ENCODE results near the gene TAGLN2. TPM values are rescaled to one million over a fixed set of nuclear protein-coding genes. Genes with fewer than 3 reads are reported as not detected.
"Not testable (repeated sequence)": the region's sequence is repeated elsewhere in the genome, so short reads cannot be mapped to it uniquely, and the experiment has no call there.

Gene TAGLN2
- total and polyA plus RNA-seq, 2 experiments from 2014 or later = 122 to 292 TPM

DNA sequence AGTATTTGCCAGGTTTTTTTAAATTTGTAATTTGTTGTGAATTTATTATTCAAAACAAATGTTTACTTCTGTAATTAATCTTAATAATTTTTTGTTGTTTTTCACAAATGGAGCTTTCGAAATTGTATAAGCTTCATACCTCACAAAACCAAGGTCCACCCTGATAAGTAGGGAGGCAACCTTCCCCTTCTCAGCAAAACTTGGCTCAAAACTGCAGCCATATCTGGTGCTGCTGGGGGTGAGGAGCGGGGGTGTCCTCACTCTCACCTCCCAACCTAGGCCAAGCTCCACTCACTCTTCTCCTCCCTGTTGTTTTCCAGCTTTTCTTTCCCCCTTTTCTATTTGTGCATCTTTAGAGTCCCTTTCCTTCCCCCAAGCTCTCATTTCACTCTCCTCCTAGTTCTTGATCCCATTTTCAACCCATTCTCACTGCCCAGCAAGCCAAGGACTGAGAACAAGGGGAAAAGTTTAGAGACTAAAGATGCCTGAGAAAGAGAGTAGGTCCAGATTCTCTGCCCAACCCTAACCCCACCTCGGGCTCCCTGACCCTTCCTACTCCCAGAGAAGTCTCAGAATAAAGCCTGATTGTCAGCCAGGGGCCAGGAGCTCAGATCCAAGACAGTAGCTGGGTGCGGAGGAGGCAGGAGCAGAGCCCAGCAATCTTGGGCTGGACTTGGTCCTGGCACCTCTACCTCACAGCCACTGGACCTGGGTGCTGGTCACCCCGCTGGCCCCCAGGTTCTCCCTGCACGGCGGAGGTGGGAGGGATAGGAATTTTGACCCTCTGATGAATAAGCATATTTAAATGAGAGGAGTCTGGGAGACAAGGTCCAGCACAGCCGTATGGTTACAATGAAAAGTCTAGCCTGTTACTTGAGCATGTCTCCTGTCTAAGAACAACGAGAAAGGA, 17.0 kb downstream of the TAGLN2 start:
- TF ChIP-seq, protein P1, sequence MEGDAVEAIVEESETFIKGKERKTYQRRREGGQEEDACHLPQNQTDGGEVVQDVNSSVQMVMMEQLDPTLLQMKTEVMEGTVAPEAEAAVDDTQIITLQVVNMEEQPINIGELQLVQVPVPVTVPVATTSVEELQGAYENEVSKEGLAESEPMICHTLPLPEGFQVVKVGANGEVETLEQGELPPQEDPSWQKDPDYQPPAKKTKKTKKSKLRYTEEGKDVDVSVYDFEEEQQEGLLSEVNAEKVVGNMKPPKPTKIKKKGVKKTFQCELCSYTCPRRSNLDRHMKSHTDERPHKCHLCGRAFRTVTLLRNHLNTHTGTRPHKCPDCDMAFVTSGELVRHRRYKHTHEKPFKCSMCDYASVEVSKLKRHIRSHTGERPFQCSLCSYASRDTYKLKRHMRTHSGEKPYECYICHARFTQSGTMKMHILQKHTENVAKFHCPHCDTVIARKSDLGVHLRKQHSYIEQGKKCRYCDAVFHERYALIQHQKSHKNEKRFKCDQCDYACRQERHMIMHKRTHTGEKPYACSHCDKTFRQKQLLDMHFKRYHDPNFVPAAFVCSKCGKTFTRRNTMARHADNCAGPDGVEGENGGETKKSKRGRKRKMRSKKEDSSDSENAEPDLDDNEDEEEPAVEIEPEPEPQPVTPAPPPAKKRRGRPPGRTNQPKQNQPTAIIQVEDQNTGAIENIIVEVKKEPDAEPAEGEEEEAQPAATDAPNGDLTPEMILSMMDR (IDR thresholded peaks at IDR 0.05; ENCODE audit: poor library complexity) = no peak
- Histone ChIP-seq H3K9me3 (ENCODE audit: low read depth) (no peaks in the 10 kb centered on the region), H3K27ac (no peak overlapping the region), H2AFZ (no peak overlapping the region), H3K4me2 (no peak overlapping the region), H3K4me3 (no peak overlapping the region), H3K36me3 (replicated peaks; ENCODE audit: insufficient read depth, low read depth) (no peaks in the 10 kb centered on the region), H3K4me1 (ENCODE audit: insufficient read depth) (peaks cover 31% of the 10 kb centered on the region), H3K79me2 (no peaks in the 10 kb centered on the region), H3K9me2 (replicated peaks; ENCODE audit: insufficient read depth) (no peaks in the 10 kb centered on the region), H3K27me3 (no peaks in the 10 kb centered on the region), H4K20me1 (ENCODE audit: insufficient read depth, poor library complexity, severe bottlenecking) (no peaks in the 10 kb centered on the region)
- 71% methylated on average over 8 of the region's 9 CpGs for WGBS (ENCODE audit: low lambda C conversion rate, missing lambda C conversion rate)
- no peak for DNase-seq (ENCODE audit: low spot score)

DNA sequence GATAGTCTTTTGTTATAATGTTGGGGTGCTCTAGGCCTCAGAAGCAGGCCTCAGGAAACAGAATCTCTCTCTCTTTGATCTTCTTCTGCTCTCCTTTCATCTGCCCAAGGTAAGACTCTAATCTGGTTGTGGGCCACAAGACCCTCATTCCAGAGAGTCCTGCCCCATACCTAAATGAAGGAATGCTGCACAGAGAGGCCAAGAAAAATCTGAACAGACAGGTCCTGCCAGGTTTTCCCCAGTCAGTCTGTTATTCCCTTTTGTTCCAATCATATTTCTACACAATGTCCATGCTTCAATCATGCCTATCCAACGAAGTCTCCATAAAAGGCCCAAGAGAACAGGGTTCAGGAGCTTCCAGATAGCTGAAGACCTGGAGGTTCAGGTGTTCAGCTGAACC, 18.3 kb downstream of the TAGLN2 start:
- H2AFZ ChIP-seq = no peak overlapping the region
- H3K9me2 ChIP-seq (replicated peaks; ENCODE audit: insufficient read depth) = no peaks in the 10 kb centered on the region
- no peak overlapping the region for H3K4me2 ChIP-seq
- no peaks in the 10 kb centered on the region for H4K20me1 ChIP-seq (ENCODE audit: insufficient read depth, poor library complexity, severe bottlenecking)
- H3K79me2 ChIP-seq = no peaks in the 10 kb centered on the region
- no peaks in the 10 kb centered on the region for H3K36me3 ChIP-seq (replicated peaks; ENCODE audit: insufficient read depth, low read depth)
- no peak overlapping the region for H3K4me3 ChIP-seq
- H3K9me3 ChIP-seq (ENCODE audit: low read depth) = no peaks in the 10 kb centered on the region
- no peak for DNase-seq (ENCODE audit: low spot score)
- H3K4me1 ChIP-seq (ENCODE audit: insufficient read depth) = peaks cover 29% of the 10 kb centered on the region
- TF ChIP-seq EZH2phosphoT487 (IDR thresholded peaks at IDR 0.05; ENCODE audit: low read depth, severe bottlenecking, unreplicated experiment) (no peak), EZH2 (IDR thresholded peaks at IDR 0.05; ENCODE audit: borderline replicate concordance) (no peak)
- TF ChIP-seq, protein P1 (IDR thresholded peaks at IDR 0.05; ENCODE audit: poor library complexity) = no peak
- WGBS (ENCODE audit: low lambda C conversion rate, missing lambda C conversion rate) = 48% methylated on average over 1 of the region's 1 CpG
- no peak overlapping the region for H3K27ac ChIP-seq
- no peaks in the 10 kb centered on the region for H3K27me3 ChIP-seq

DNA sequence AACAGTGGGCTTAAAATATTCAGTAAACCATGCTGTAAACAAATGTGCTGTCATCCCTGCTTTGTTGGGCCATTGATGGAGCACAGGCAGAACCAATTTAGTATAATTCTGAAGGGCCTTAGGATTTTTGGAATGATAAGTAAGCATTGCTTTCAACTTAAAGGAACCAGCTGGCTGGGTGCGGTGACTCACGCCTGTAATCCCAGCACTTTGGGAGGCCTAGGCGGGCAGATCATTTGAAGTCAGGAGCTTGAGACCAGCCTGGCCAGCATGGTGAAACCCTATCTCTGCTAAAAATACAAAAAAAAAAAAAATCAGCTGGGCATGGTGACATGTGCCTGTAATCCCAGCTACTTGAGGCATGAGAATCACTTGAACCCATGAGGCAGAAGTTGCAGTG, 21.3 kb downstream of the TAGLN2 start:
- not testable (repeated sequence) for H3K4me2 ChIP-seq; DNase-seq (ENCODE audit: low spot score); H3K27ac ChIP-seq; H2AFZ ChIP-seq; H4K20me1 ChIP-seq (ENCODE audit: insufficient read depth, poor library complexity, severe bottlenecking); H3K9me2 ChIP-seq (replicated peaks; ENCODE audit: insufficient read depth); H3K36me3 ChIP-seq (replicated peaks; ENCODE audit: insufficient read depth, low read depth); H3K27me3 ChIP-seq; H3K9me3 ChIP-seq (ENCODE audit: low read depth); H3K4me3 ChIP-seq; H3K79me2 ChIP-seq
- WGBS (ENCODE audit: low lambda C conversion rate, missing lambda C conversion rate) = 65% methylated on average over 3 of the region's 3 CpGs
- H3K4me1 ChIP-seq (ENCODE audit: insufficient read depth) = peaks cover 18% of the 10 kb centered on the region

GRCh38 chr1:159902541-159902940, 22.8 kb downstream of the TAGLN2 start:
- Histone ChIP-seq H3K27me3 (no peaks in the 10 kb centered on the region), H3K79me2 (no peaks in the 10 kb centered on the region), H3K4me2 (no peak overlapping the region), H2AFZ (no peak overlapping the region), H3K27ac (no peak overlapping the region), H3K4me1 (ENCODE audit: insufficient read depth) (peaks cover 9% of the 10 kb centered on the region), H4K20me1 (ENCODE audit: insufficient read depth, poor library complexity, severe bottlenecking) (no peaks in the 10 kb centered on the region), H3K36me3 (replicated peaks; ENCODE audit: insufficient read depth, low read depth) (no peaks in the 10 kb centered on the region), H3K9me2 (replicated peaks; ENCODE audit: insufficient read depth) (no peaks in the 10 kb centered on the region), H3K4me3 (no peak overlapping the region), H3K9me3 (ENCODE audit: low read depth) (no peaks in the 10 kb centered on the region)
- TF ChIP-seq EZH2phosphoT487 (IDR thresholded peaks at IDR 0.05; ENCODE audit: low read depth, severe bottlenecking, unreplicated experiment) (no peak), EZH2 (IDR thresholded peaks at IDR 0.05; ENCODE audit: borderline replicate concordance) (no peak)
- TF ChIP-seq, protein P1 (IDR thresholded peaks at IDR 0.05; ENCODE audit: poor library complexity) = no peak
- WGBS (ENCODE audit: low lambda C conversion rate, missing lambda C conversion rate) = 89% methylated on average over 3 of the region's 3 CpGs
- no peak for DNase-seq (ENCODE audit: low spot score)

Data from hepatocyte (in vitro differentiated cells).